ENCODE results near the gene PRPH. TPM values are rescaled to one million over a fixed set of nuclear protein-coding genes. Genes with fewer than 3 reads are reported as not detected.

PRPH gene
- polyA plus RNA-seq, 1 donor (not counting 4 experiments of a cell fraction or from before 2014, with no cell fraction given), result 0.05 TPM

DNA sequence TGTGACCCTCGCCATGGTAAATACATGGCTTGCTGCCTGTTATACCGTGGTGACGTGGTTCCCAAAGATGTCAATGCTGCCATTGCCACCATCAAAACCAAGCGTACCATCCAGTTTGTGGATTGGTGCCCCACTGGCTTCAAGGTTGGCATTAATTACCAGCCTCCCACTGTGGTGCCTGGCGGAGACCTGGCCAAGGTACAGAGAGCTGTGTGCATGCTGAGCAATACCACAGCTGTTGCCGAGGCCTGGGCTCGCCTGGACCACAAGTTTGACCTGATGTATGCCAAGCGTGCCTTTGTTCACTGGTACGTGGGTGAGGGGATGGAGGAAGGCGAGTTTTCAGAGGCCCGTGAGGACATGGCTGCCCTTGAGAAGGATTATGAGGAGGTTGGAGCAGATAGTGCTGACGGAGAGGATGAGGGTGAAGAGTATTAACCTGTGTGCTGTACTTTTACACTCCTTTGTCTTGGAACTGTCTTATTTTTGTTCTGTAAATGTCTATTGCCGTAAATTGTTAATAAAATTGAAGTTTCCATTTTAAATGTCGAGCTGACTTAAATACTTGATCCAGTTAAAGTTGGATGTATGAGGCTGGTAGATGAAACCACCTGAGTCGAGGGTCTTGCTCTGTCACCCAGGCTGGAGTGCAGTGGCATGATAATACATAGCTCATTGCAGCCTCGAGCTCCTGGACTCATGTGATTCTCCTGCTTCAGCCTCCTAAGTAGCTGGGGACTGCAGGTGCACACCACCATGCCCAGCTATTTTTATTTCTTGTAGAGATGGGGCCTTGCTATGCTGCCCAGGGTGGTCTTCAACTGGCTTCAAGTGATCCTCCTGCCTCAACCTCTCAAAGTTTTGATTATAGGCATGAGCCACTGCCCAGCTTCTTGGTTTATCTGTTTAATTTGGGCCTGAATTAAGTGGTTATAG is 21.9 kb upstream of the PRPH start:
- H4K20me1 ChIP-seq (ENCODE audit: control insufficient read depth, extremely low read depth, insufficient read depth, low read length), result peaks cover 58% of the 10 kb centered on the region
- H3K36me3 ChIP-seq (ENCODE audit: control insufficient read depth in 2 of 2, extremely low read depth in 1 of 2, insufficient read depth in 2 of 2, low read length in 2 of 2), result peaks cover 28 to 43% of the 10 kb centered on the region in 2 experiments

DNA sequence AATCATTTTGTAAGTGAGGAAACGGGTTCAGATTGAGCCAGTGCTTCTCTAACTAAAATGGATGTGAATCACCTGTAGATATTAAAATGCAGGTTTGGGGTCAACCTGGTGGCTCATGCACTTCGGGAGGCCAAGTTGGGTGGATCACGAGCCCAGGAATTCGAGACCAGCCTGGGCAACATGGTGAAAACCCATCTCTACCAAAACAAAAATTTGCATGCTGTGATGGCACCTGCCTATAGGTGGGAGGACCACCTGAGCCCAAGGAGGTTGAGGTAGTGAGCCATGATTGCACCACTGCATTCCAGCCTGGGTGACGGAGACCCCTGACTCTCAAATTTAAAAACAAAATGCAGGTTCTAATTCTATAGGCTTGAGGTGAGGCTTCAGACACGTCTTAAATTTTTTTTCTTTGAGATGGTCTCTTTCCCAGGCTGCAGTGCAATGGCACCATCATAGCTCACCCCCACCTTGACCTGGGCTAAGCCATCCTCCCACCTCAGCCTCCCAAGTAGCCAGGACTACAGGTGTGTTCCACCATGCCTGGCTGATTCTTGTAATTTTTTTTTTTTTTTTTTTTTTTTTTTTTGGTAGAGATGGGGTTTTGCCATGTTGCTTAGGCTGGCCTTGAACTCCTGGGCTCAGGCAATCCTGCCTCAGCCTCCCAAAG is 21.1 kb upstream of the PRPH start:
- no peak overlapping the region for H3K4me3 ChIP-seq (ENCODE audit: control insufficient read depth in 2 of 3, extremely low read depth in 1 of 3, insufficient read depth in 2 of 3, low read depth in 1 of 3, low read length in 3 of 3)
- peaks cover 5% of the 10 kb centered on the region for H3K9me1 ChIP-seq (ENCODE audit: control insufficient read depth, extremely low read depth, insufficient read depth, low read length)
- no peak overlapping the region for H3K9ac ChIP-seq (ENCODE audit: control insufficient read depth, extremely low read depth, insufficient read depth, low read length)
- peaks cover 56% of the 10 kb centered on the region for H4K20me1 ChIP-seq (ENCODE audit: control insufficient read depth, extremely low read depth, insufficient read depth, low read length)
- H3K4me1 ChIP-seq (ENCODE audit: control insufficient read depth, extremely low read depth, insufficient read depth, low read length), result peaks cover 24% of the 10 kb centered on the region
- FAIRE-seq (no peak), DNase-seq (ENCODE audit: low read depth, low spot score) (no peak)
- H3K27me3 ChIP-seq (ENCODE audit: control insufficient read depth, extremely low read depth, insufficient read depth, low read length), result no peaks in the 10 kb centered on the region
- H3K27ac ChIP-seq (ENCODE audit: control insufficient read depth, insufficient read depth, low read length), result no peak overlapping the region
- dilution Hi-C loops (cut with MboI; ENCODE audit: extremely low pct_ligation_motif_present, low sequenced_read_pairs), result no loop called here
- peaks cover 28 to 43% of the 10 kb centered on the region in 2 experiments for H3K36me3 ChIP-seq (ENCODE audit: control insufficient read depth in 2 of 2, extremely low read depth in 1 of 2, insufficient read depth in 2 of 2, low read length in 2 of 2)
- no peak for TF ChIP-seq EZH2 (IDR thresholded peaks at IDR 0.05; ENCODE audit: low read length)
- TF ChIP-seq, protein P1, sequence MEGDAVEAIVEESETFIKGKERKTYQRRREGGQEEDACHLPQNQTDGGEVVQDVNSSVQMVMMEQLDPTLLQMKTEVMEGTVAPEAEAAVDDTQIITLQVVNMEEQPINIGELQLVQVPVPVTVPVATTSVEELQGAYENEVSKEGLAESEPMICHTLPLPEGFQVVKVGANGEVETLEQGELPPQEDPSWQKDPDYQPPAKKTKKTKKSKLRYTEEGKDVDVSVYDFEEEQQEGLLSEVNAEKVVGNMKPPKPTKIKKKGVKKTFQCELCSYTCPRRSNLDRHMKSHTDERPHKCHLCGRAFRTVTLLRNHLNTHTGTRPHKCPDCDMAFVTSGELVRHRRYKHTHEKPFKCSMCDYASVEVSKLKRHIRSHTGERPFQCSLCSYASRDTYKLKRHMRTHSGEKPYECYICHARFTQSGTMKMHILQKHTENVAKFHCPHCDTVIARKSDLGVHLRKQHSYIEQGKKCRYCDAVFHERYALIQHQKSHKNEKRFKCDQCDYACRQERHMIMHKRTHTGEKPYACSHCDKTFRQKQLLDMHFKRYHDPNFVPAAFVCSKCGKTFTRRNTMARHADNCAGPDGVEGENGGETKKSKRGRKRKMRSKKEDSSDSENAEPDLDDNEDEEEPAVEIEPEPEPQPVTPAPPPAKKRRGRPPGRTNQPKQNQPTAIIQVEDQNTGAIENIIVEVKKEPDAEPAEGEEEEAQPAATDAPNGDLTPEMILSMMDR (optimal IDR thresholded peaks at IDR 0.05 in 1 of 3, IDR thresholded peaks at IDR 0.05 in 1 of 3, conservative IDR thresholded peaks at IDR 0.05 in 1 of 3; ENCODE audit: extremely low read depth in 1 of 3, insufficient read depth in 2 of 3, low read length in 3 of 3), result no peak
- peaks cover 24% of the 10 kb centered on the region for H3K79me2 ChIP-seq (ENCODE audit: control insufficient read depth, insufficient read depth, low read length)
- no peak overlapping the region for H3K4me2 ChIP-seq (ENCODE audit: control insufficient read depth, extremely low read depth, insufficient read depth, low read depth, low read length)
- H2AFZ ChIP-seq (ENCODE audit: control insufficient read depth, low read length), result no peak overlapping the region
- no peaks in the 10 kb centered on the region for H3K9me3 ChIP-seq (ENCODE audit: control insufficient read depth, low read depth, low read length)

More for the DNA sequence above, 21.9 kb upstream of the PRPH start:
- Histone ChIP-seq H3K79me2 (ENCODE audit: control insufficient read depth, insufficient read depth, low read length) (peaks cover 25% of the 10 kb centered on the region), H3K4me1 (ENCODE audit: control insufficient read depth, extremely low read depth, insufficient read depth, low read length) (peaks cover 31% of the 10 kb centered on the region), H3K4me3 (ENCODE audit: control insufficient read depth in 2 of 3, extremely low read depth in 1 of 3, insufficient read depth in 2 of 3, low read depth in 1 of 3, low read length in 3 of 3) (no peak overlapping the region), H3K9me3 (ENCODE audit: control insufficient read depth, low read depth, low read length) (no peaks in the 10 kb centered on the region), H3K4me2 (ENCODE audit: control insufficient read depth, extremely low read depth, insufficient read depth, low read depth, low read length) (no peak overlapping the region), H2AFZ (ENCODE audit: control insufficient read depth, low read length) (no peak overlapping the region), H3K9ac (ENCODE audit: control insufficient read depth, extremely low read depth, insufficient read depth, low read length) (no peak overlapping the region), H3K27me3 (ENCODE audit: control insufficient read depth, extremely low read depth, insufficient read depth, low read length) (no peaks in the 10 kb centered on the region), H3K27ac (ENCODE audit: control insufficient read depth, insufficient read depth, low read length) (no peak overlapping the region), H3K9me1 (ENCODE audit: control insufficient read depth, extremely low read depth, insufficient read depth, low read length) (peaks cover 5% of the 10 kb centered on the region)
- FAIRE-seq (no peak), DNase-seq (ENCODE audit: low read depth, low spot score) (no peak)
- TF ChIP-seq, protein P1 (optimal IDR thresholded peaks at IDR 0.05 in 1 of 3, IDR thresholded peaks at IDR 0.05 in 1 of 3, conservative IDR thresholded peaks at IDR 0.05 in 1 of 3; ENCODE audit: extremely low read depth in 1 of 3, insufficient read depth in 2 of 3, low read length in 3 of 3), result no peak
- TF ChIP-seq EZH2 (IDR thresholded peaks at IDR 0.05; ENCODE audit: low read length), result no peak
- dilution Hi-C loops (cut with MboI; ENCODE audit: extremely low pct_ligation_motif_present, low sequenced_read_pairs), result no loop called here

All from keratinocyte (primary cell).